Measurements from ENCODE around the gene ADGRV1. TPM values are rescaled to one million over a fixed set of nuclear protein-coding genes. Genes with fewer than 3 reads are reported as not detected.

Gene ADGRV1
- polyA plus RNA-seq, 3 donors: 0.18 to 0.33 TPM; not detected in 1

DNA sequence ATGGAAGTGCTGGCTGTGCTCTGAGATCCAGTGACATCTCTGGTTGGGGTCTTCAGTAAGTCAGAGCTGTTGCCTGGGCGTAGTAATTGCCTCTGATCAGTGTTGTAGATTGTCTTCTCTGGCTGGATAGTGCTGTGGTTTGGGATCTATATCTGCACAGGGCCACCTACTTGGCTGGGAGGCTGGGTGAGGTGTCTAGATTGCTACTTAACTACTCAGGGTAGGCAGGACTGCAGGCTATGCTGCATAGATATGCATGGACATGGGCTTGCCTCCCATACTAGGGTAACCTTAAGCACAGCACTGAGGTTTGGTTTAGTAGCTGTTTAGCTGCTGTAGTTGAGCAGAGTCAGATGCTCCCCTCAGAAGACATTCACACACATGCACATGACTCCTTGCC, 181.0 kb downstream of the ADGRV1 start:
- H3K36me3 Mint-ChIP-seq: no peaks in the 10 kb centered on the region
- intact Hi-C loops (cut with micrococcal nuclease): no loop called here
- Histone ChIP-seq H3K9ac (ENCODE audit: insufficient read depth, low read length, poor library complexity, severe bottlenecking) (no peak overlapping the region), H3K27ac (ENCODE audit: low read depth in 1 of 2, low read length in 2 of 2) (no peak overlapping the region), H3K36me3 (replicated peaks in 1 of 2; ENCODE audit: control insufficient read depth in 1 of 2, insufficient read depth in 2 of 2, low read length in 2 of 2) (no peaks in the 10 kb centered on the region), H3K4me2 (replicated peaks; ENCODE audit: extremely low read depth, low read length, poor library complexity, severe bottlenecking) (no peak overlapping the region), H3K9me3 (replicated peaks in 1 of 2; ENCODE audit: control insufficient read depth in 1 of 2, insufficient read depth in 1 of 2, low read length in 2 of 2) (peaks cover 13 to 21% of the 10 kb centered on the region in 2 donors), H2AFZ (ENCODE audit: insufficient read depth, low read depth, low read length, poor library complexity, severe bottlenecking) (no peak overlapping the region), H3K27me3 (ENCODE audit: control insufficient read depth in 2 of 2, insufficient read depth in 2 of 2, low read length in 2 of 2) (no peaks in the 10 kb centered on the region), H3K79me2 (ENCODE audit: insufficient read depth, low read length) (no peaks in the 10 kb centered on the region), H4K20me1 (ENCODE audit: insufficient read depth, low read length) (no peaks in the 10 kb centered on the region), H3K4me3 (replicated peaks in 1 of 3; ENCODE audit: low read depth in 2 of 3, low read length in 3 of 3) (no peak overlapping the region), H3K4me1 (ENCODE audit: control insufficient read depth in 1 of 2, insufficient read depth in 2 of 2, low read length in 2 of 2) (no peaks in the 10 kb centered on the region)
- H3K9me3 Mint-ChIP-seq: peaks cover 9 to 29% (median 15%) of the 10 kb centered on the region in 7 donors
- DNase-seq: no peak
- TF ChIP-seq, protein P1, sequence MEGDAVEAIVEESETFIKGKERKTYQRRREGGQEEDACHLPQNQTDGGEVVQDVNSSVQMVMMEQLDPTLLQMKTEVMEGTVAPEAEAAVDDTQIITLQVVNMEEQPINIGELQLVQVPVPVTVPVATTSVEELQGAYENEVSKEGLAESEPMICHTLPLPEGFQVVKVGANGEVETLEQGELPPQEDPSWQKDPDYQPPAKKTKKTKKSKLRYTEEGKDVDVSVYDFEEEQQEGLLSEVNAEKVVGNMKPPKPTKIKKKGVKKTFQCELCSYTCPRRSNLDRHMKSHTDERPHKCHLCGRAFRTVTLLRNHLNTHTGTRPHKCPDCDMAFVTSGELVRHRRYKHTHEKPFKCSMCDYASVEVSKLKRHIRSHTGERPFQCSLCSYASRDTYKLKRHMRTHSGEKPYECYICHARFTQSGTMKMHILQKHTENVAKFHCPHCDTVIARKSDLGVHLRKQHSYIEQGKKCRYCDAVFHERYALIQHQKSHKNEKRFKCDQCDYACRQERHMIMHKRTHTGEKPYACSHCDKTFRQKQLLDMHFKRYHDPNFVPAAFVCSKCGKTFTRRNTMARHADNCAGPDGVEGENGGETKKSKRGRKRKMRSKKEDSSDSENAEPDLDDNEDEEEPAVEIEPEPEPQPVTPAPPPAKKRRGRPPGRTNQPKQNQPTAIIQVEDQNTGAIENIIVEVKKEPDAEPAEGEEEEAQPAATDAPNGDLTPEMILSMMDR (IDR thresholded peaks at IDR 0.05): no peak
- H3K4me3 Mint-ChIP-seq: no peak overlapping the region
- no peaks in the 10 kb centered on the region for H3K4me1 Mint-ChIP-seq
- H3K27me3 Mint-ChIP-seq (ENCODE audit: low read depth in 3 of 3): peaks cover 0 to 1% (median 0%) of the 10 kb centered on the region in 3 donors
- no peak overlapping the region for H3K27ac Mint-ChIP-seq
- WGBS (ENCODE audit: insufficient coverage): 89% methylated on average over 1 of the region's 1 CpG

DNA sequence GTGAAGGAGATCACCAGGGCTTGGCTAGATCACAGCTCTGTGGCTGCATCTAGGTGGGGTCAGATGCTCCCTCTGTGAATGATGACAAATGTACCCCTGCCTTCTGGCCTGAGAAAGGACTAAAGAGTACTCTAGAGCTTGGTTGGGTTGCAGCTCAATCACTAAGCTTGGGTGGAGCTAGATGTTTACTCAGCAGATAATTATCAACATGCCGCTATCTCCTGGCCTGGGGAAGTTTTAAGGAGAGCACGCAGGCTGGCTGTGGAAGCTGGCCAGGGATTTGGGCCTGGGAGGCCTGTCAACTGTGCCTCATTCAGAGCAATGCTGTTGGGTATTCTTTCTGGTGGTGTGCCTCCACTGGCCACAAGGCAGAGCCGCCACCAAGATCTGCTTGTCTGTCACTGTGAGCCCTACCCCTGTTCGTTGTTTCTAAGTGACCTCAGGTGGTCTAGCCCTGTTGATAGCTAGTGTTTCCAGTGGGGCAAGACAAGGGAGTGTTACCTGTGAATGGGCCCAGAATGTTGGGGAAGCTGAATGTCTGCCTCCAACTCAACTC, 181.7 kb downstream of the ADGRV1 start:
- Histone ChIP-seq H3K27ac (ENCODE audit: low read depth in 1 of 2, low read length in 2 of 2) (no peak overlapping the region), H3K9ac (ENCODE audit: insufficient read depth, low read length, poor library complexity, severe bottlenecking) (no peak overlapping the region), H3K4me3 (replicated peaks in 1 of 3; ENCODE audit: low read depth in 2 of 3, low read length in 3 of 3) (no peak overlapping the region), H3K79me2 (ENCODE audit: insufficient read depth, low read length) (no peaks in the 10 kb centered on the region), H3K4me1 (ENCODE audit: control insufficient read depth in 1 of 2, insufficient read depth in 2 of 2, low read length in 2 of 2) (no peaks in the 10 kb centered on the region), H2AFZ (ENCODE audit: insufficient read depth, low read depth, low read length, poor library complexity, severe bottlenecking) (no peak overlapping the region), H3K9me3 (replicated peaks in 1 of 2; ENCODE audit: control insufficient read depth in 1 of 2, insufficient read depth in 1 of 2, low read length in 2 of 2) (peaks cover 13 to 21% of the 10 kb centered on the region in 2 donors), H3K36me3 (replicated peaks in 1 of 2; ENCODE audit: control insufficient read depth in 1 of 2, insufficient read depth in 2 of 2, low read length in 2 of 2) (no peaks in the 10 kb centered on the region), H3K4me2 (replicated peaks; ENCODE audit: extremely low read depth, low read length, poor library complexity, severe bottlenecking) (no peak overlapping the region), H3K27me3 (ENCODE audit: control insufficient read depth in 2 of 2, insufficient read depth in 2 of 2, low read length in 2 of 2) (no peaks in the 10 kb centered on the region), H4K20me1 (ENCODE audit: insufficient read depth, low read length) (no peaks in the 10 kb centered on the region)
- H3K9me3 Mint-ChIP-seq: peaks cover 9 to 29% (median 15%) of the 10 kb centered on the region in 7 donors
- DNase-seq: no peak
- TF ChIP-seq, protein P1 (IDR thresholded peaks at IDR 0.05): no peak
- H3K4me1 Mint-ChIP-seq: no peaks in the 10 kb centered on the region
- H3K27ac Mint-ChIP-seq: no peak overlapping the region
- H3K27me3 Mint-ChIP-seq (ENCODE audit: low read depth in 3 of 3): peaks cover 0 to 1% (median 0%) of the 10 kb centered on the region in 3 donors
- H3K36me3 Mint-ChIP-seq: no peaks in the 10 kb centered on the region
- H3K4me3 Mint-ChIP-seq: no peak overlapping the region
- 100% methylated on average over 4 of the region's 4 CpGs for WGBS (ENCODE audit: insufficient coverage)
- intact Hi-C loops (cut with micrococcal nuclease): no loop called here

Measured in CD14-positive monocyte (primary cell).